Neutrophil (primary cell): ENCODE data around the gene USP10.

Experiments used
- H3K27ac ChIP-seq: fragments of 200-600 bp; sonication (generic); 2 replicates; pipeline ENCODE4 v1.5.1; 2016; ENCODE audit warnings: mild to moderate bottlenecking, moderate library complexity
- H3K27me3 ChIP-seq: fragments of 200-600 bp; sonication (generic); 2 replicates; pipeline ENCODE4 v1.6.0; 2016; ENCODE audit warnings: mild to moderate bottlenecking
- H3K36me3 ChIP-seq: fragments of 200-600 bp; sonication (generic); 2 replicates; pipeline ENCODE4 v1.5.1; 2017
- H3K4me1 ChIP-seq, 2 experiments: fragments of 200-600 bp in 1 of 2; sonication (generic) in 1 of 2; 1 replicate in 1 of 2; 2 replicates in 1 of 2; pipeline versions ENCODE4 v1.5.1 to v1.6.1; 2013 to 2016; ENCODE audit warnings: low read depth in 1 of 2, low read length in 1 of 2, mild to moderate bottlenecking in 1 of 2, moderate library complexity in 1 of 2; ENCODE audit not compliant: control insufficient read depth in 1 of 2, insufficient read depth in 1 of 2
- H3K4me3 ChIP-seq, 2 experiments: fragments of 200-600 bp in 1 of 2; sonication (generic) in 1 of 2; 1 replicate in 1 of 2; 2 replicates in 1 of 2; pipeline ENCODE4 v1.5.1; 2013 to 2016; ENCODE audit warnings: low read depth in 1 of 2, low read length in 1 of 2, mild to moderate bottlenecking in 1 of 2, moderate library complexity in 1 of 2
- H3K9me3 ChIP-seq: fragments of 200-600 bp; sonication (generic); 2 replicates; pipeline ENCODE4 v1.5.1; 2016
- CTCF ChIP-seq: fragments of 200-600 bp; sonication (generic); IDR thresholded peaks from 2 replicates; pipeline ENCODE4 v1.5.1; 2016; ENCODE audit warnings: antibody characterized with exemption

Gene USP10

DNA sequence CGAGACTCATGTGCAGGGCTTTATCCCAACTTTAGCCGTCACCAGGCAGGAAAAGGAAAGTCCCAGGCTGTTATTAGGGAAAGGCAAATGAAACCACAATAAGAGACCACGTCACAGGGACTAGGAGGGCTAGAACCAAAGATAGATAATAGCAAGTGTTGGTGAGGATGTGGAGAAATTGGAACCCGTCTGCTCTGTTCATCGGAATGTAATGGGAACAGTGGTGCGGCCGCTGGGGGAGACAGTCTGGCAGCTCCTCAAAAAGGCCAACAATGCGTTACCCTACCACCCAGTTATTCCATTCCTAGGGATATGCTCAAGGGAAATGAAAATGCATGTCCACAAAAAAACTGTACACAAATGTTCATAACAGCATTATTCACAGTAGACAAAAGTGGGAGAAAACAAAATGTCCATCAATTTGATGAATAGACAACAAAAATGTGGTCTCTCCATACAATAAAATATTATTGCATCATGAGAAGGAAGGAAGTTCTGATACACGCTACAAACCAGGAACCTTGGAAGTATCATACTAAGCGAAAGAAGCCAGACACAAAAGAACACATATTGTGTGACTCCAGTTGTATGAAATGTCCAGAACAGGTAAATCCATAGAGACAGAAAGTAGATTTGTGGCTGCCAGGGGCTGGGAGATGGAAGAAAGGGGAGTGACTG, 19.5 kb upstream of the USP10 start:
- peaks cover 22% of the 10 kb centered on the region for H3K27me3 ChIP-seq
- no peaks in the 10 kb centered on the region for H3K4me1 ChIP-seq
- H3K9me3 ChIP-seq: no peaks in the 10 kb centered on the region
- no peak overlapping the region for H3K4me3 ChIP-seq
- H3K36me3 ChIP-seq: no peaks in the 10 kb centered on the region
- no peak for TF ChIP-seq CTCF
- H3K27ac ChIP-seq: no peak overlapping the region

GRCh38 chr16:84680843-84681629, 18.8 kb upstream of the USP10 start:
- Histone ChIP-seq H3K4me1 (no peaks in the 10 kb centered on the region), H3K36me3 (no peaks in the 10 kb centered on the region), H3K4me3 (no peak overlapping the region), H3K27ac (no peak overlapping the region), H3K27me3 (peaks cover 22% of the 10 kb centered on the region), H3K9me3 (no peaks in the 10 kb centered on the region)
- TF ChIP-seq CTCF: no peak

DNA sequence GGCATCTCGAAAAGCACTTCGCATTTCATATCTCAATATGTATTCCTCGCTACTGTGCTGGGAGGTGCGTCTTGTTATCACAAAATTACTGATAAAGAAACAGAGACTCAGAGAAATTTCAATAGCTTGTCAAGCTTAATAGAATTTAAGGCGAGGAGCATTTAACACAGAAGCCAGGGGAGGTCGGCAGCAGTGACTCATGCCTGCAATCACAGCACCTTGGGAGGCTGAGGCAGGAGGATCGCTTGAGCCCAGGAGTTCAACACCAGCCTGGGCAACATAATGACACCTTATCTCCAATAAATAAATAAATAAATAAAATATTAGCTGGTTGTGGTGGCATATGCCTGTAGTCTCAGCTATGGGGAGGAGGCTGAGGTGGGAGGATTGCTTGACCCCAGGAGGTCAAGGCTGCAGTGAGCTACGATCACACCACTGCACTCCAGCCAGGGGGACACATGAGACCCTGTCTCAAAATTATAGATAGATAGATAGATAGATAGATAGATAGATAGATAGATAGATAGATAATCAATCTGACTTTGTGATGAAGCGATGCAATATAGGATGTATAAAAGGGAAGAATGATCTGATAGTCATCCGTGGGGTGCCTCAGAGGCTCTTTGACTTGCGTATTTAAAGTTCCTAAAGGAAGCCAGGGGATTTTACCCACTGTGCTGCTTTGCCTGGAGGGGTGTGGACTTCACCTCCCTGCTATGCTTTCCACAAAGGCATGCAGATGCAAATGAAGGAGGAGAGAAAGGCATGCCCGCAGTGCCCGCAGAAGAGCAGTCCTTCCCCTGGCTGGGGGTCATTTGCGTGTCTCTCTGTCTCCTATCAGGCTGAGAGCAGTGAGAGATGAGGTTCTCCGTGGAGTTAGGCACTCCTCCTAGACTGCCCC, 15.9 kb upstream of the USP10 start:
- Histone ChIP-seq H3K9me3 (no peaks in the 10 kb centered on the region), H3K27me3 (peaks cover 22% of the 10 kb centered on the region), H3K4me3 (no peak overlapping the region), H3K36me3 (no peaks in the 10 kb centered on the region), H3K4me1 (no peaks in the 10 kb centered on the region), H3K27ac (no peak overlapping the region)
- TF ChIP-seq CTCF: no peak

DNA sequence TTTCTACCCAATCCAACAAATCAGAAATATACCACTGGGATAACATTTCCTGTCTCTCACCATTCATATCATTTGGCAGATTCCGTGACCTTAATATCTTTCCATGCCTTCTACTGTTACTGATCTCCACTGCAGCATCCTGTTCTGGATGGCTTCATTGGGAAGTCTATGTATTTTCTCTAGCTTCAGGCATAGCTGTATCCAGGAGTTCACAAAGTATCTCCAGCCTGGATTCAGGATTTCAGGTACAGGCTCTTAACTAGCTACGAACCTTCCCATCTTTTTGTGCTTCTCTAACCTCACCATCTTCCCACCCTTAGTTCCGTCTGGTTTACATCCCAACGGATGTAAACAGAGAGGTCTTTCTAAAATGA, 15.2 kb upstream of the USP10 start:
- Histone ChIP-seq H3K27me3 (peaks cover 22% of the 10 kb centered on the region), H3K36me3 (no peaks in the 10 kb centered on the region), H3K27ac (no peak overlapping the region), H3K4me3 (no peak overlapping the region), H3K4me1 (no peaks in the 10 kb centered on the region), H3K9me3 (no peaks in the 10 kb centered on the region)
- no peak for TF ChIP-seq CTCF

DNA sequence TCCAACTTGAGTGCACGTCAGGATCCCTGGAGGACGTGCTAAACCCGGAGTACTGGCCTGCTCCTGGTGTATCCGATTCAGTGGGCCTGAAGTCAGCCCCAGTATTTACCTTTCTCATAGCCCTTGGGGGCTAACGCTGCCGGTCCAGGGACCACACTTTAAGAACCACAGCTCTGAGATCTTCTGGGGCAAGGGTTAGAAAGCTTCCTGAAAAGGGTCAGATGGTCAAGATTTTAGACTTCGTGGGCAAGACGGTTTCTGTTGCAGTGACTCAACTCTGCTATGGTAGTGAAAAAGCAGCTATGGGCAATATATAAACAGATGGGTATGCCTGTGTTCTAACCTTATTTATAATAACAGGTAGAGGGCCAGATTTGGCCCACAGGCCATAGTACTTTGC, 14.6 kb upstream of the USP10 start:
- Histone ChIP-seq H3K9me3 (no peaks in the 10 kb centered on the region), H3K27ac (no peak overlapping the region)
- TF ChIP-seq CTCF: no peak

More for the DNA sequence above, 14.6 kb upstream of the USP10 start:
- H3K4me1 ChIP-seq: no peaks in the 10 kb centered on the region
- no peak overlapping the region for H3K4me3 ChIP-seq
- no peaks in the 10 kb centered on the region for H3K36me3 ChIP-seq
- peaks cover 22% of the 10 kb centered on the region for H3K27me3 ChIP-seq
